Subcutaneous adipose tissue (tissue), 4 donors: ENCODE data around the gene PCDH12. TPM values are rescaled to one million over a fixed set of nuclear protein-coding genes. Genes with fewer than 3 reads are reported as not detected.

Source experiments
- total RNA-seq, 4 donors: library from RNA; depleted of rRNA; stranded (reverse); fragments of >200 nt; gene quantifications; one replicate each; pipeline ENCODE4 v1.1.0, GENCODE V29; 2016
- TF ChIP-seq, protein P1 (sequence below): fragments of 450-650 bp; IDR thresholded peaks from one replicate; pipeline ENCODE4 v1.5.1; 2016; ENCODE audit warnings: low read depth, mild to moderate bottlenecking, control low read depth, antibody characterized with exemption, moderate library complexity

PCDH12 gene
- total RNA-seq, 4 donors from 2014 or later: 2.4 to 5.5 (median 2.5) TPM

DNA sequence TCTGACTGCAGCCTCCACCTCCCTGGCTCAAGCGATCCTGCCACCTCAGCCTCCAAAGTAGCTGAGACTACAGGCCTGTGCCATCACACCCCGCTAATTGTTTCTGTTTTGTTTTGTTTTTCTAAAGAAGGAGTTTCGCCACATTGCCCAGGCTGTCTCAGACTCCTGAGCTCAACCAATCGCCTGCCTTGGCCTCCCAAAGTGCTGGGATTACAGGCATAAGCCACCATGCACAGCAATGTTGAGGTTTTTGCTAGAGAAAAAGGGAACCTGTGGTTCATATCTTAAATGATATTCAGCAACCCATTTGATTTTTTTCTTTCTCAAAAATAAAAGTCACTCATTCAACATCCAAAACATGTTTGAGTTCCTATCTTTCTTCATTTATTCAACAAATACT lies 54.7 kb downstream of the PCDH12 start:
- TF ChIP-seq, protein P1, sequence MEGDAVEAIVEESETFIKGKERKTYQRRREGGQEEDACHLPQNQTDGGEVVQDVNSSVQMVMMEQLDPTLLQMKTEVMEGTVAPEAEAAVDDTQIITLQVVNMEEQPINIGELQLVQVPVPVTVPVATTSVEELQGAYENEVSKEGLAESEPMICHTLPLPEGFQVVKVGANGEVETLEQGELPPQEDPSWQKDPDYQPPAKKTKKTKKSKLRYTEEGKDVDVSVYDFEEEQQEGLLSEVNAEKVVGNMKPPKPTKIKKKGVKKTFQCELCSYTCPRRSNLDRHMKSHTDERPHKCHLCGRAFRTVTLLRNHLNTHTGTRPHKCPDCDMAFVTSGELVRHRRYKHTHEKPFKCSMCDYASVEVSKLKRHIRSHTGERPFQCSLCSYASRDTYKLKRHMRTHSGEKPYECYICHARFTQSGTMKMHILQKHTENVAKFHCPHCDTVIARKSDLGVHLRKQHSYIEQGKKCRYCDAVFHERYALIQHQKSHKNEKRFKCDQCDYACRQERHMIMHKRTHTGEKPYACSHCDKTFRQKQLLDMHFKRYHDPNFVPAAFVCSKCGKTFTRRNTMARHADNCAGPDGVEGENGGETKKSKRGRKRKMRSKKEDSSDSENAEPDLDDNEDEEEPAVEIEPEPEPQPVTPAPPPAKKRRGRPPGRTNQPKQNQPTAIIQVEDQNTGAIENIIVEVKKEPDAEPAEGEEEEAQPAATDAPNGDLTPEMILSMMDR: no peak

DNA sequence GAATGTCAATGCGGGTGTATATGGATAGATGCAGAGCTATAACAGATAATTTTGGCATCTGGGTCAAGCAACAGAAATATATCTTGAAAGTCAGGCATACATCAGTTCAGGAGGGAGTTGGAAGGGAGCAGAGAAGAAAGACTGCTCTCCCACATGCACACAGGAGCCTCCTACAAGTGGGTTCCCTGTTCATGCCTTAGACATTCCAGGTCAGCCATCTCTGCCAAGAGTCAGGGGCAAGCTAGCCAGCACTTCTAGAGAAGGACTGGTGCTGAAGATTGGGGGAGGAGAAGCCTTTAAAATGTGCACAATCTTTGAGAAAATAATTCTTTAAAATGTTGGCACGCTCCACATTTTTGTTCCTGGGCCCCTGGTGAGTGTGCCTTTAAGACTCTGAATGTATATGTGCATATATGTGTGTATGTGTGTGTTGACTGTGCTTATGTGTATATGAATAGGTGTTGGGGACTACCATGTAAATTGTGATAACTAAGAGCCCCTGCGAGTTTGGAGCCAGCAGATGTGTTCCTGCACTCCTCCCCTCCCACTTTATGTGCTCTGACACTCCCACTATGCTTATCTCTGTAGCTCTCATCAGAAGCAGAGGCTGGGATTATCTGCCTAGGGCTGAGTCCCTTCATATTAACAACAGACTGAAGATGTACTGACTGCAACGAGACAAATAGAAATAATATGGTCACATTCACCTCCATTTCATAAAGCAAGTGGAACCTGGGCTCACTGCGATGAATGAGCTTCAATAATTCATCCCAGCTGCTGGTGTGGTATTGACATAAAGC lies 55.8 kb downstream of the PCDH12 start:
- TF ChIP-seq, protein P1: no peak

DNA sequence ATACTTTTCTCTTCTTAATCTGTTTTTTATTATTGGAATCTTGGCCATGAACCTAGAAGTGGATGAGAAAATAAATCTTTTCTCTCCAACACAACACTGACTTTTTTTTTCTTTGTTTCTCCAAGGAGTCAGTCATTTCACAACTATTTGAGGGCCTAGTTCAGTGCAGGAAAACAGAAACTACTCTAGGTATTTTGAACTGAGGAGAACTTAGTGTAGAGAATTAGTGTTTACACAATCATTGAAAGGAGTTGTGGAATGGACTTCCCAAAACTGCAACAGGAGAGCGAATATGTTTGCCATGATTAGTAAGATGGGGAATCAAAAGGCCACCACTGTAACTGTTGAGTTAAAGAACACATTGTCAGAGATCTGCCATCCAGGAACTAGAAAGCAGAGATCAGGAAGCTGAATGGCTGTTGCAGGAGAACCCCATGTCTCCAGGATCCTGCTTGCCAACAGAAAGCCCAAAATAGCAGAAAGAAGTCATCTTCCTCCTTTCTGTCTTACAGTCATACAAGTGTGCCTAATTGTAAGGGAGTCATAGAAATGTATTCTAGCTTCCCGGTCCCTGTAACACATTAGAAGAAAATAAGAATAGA lies 59.5 kb downstream of the PCDH12 start:
- TF ChIP-seq, protein P1: no peak

DNA sequence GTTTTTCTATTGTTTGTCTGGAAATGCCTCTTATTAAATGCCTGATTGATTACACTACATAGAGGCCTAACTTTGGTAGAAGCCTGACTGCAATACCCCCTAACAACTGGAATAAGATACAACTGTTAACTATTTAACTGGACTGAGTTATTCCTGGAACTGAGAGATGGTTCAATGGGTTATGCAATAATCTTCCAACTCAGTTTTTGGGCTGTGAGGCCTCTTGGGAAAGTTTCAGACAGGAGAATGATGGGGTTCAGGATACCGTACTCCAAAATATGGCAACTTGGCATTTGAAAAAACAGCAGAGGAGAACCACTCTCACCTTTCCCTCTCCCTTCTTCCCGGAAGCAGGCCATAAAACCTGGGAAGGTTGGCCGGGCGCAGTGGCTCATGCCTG lies 60.6 kb downstream of the PCDH12 start:
- TF ChIP-seq, protein P1: no peak

Other genes with a start within 250 kb of the PCDH12 start
- 10 to 100 TPM in 3 of 4 donors, 1 to 10 TPM in 1; 9.5 to 96.8 (median 19.6) TPM for gene PCDH1, start 79.8 kb downstream of the PCDH12 start, total RNA-seq
- 10 to 100 TPM; 46.3 to 88.9 (median 77.6) TPM for gene DELE1, start 34.3 kb downstream of the PCDH12 start, total RNA-seq
- gene RNF14, start 10.9 kb upstream of the PCDH12 start, total RNA-seq: 100 to 1,000 TPM in 1 of 4 donors, 10 to 100 TPM in 3; 28.1 to 111 (median 63.3) TPM
- gene GNPDA1, start 54.8 kb upstream of the PCDH12 start, total RNA-seq: 10 to 100 TPM; 16.0 to 46.9 (median 35.4) TPM
- 100 to 1,000 TPM in 2 of 4 donors, 10 to 100 TPM in 2; 91.7 to 101 (median 97.0) TPM for gene NDFIP1, start 150.6 kb upstream of the PCDH12 start, total RNA-seq